Vagina (tissue), 2 donors: ENCODE measurements around the gene ANKZF1. TPM values are rescaled to one million over a fixed set of nuclear protein-coding genes. Genes with fewer than 3 reads are reported as not detected.

Experiments
- DNase-seq, 2 donors: peaks; one replicate each; pipeline ENCODE4 v3.0.0-alpha.2; 2017; ENCODE audit errors: extremely low spot score in 2 of 2
- H3K27ac ChIP-seq: fragments of 200-600 bp; sonication (generic); one replicate; pipeline ENCODE4 v1.5.1; 2019
- H3K27me3 ChIP-seq: fragments of 200-600 bp; sonication (generic); one replicate; pipeline ENCODE4 v1.5.1; 2019
- H3K36me3 ChIP-seq, 2 donors: fragments of 200-600 bp; sonication (generic); one replicate each; pipeline ENCODE4 v1.5.1; 2017 to 2019
- H3K4me1 ChIP-seq: fragments of 200-600 bp; sonication (generic); one replicate; pipeline ENCODE4 v1.5.1; 2019
- H3K4me3 ChIP-seq, 2 donors: fragments of 200-600 bp; sonication (generic); 1 replicate in 1 of 2; 2 replicates in 1 of 2; pipeline ENCODE4 v1.5.1; 2016 to 2019
- H3K9me3 ChIP-seq: fragments of 200-600 bp; sonication (generic); one replicate; pipeline ENCODE4 v1.5.1; 2019
- CTCF ChIP-seq, 3 experiments: fragments of 450-650 bp in 2 of 3; fragments of 200-600 bp in 1 of 3; sonication (generic) in 1 of 3; IDR thresholded peaks; one replicate each; pipeline ENCODE4 v1.5.1; 2017 to 2019; ENCODE audit warnings: antibody characterized with exemption in 3 of 3, mild to moderate bottlenecking in 2 of 3, moderate library complexity in 2 of 3
- POLR2A ChIP-seq, 2 donors: fragments of 450-650 bp; IDR thresholded peaks; one replicate each; pipeline ENCODE4 v1.6.1; 2017; ENCODE audit warnings: antibody characterized with exemption in 2 of 2, mild to moderate bottlenecking in 2 of 2, moderate library complexity in 2 of 2
- POLR2AphosphoS5 ChIP-seq, 2 donors: sonication (generic); formaldehyde crosslinking; IDR thresholded peaks; one replicate each; pipeline ENCODE4 v1.9.0; 2017; ENCODE audit warnings: antibody characterized with exemption in 2 of 2, mild to moderate bottlenecking in 2 of 2, low read depth in 1 of 2; ENCODE audit not compliant: insufficient read depth in 1 of 2
- intact Hi-C: fragments of 100-400 bp; cut with DNase I; formaldehyde crosslinking; loops from one replicate; pipeline ENCODE4 v1.15.1; 2023
- total RNA-seq: library from RNA; depleted of rRNA; stranded (reverse); fragments of >200 nt; gene quantifications from one replicate; pipeline ENCODE4 v1.2.3, GENCODE V29; 2016

The ANKZF1 gene
- total RNA-seq, 1 donor from 2014 or later, result 98.7 TPM

DNA sequence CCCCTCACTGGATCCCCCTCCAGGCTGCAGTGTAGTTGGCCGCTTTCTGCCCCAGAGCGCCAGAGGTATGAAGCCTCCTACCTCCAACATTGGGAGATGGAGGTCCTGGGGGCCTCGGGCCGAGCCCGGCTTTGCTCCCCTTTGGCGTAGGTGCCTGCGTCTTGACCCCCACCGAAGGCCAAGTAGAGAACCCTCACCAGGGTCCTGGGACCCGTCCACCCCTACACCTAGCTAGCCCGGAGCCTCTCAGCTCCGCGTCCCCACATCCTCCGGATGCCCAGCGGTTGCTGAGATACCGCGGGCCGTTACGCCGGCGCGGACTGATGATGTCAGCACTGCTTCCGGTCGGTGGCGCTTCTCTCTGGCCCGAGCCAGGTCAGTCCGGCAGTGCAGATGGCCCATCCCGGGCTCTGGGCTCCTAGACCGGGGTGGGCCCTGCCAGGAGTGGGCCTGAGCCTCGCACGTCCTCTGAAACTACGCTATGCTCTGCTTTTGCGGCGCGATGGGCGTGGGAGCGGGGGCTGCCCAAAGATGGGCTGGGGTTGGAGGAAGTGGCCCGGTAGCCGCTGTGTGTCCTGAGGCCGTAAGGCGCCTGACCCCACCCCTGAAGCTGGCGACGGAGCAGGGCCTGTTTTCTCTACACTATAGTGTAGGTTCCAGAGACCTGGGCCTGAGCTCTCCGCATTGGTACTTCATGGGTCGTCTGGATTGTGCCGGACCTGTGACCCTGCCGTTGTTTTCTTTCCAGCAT is 15.7 kb downstream of the ANKZF1 start, which contains the start of the genes GLB1L and STK16:
Gene GLB1L (minus strand): TSS at position 297 of the 751 bp plus-strand sequence. CDS start 1,871 bp downstream, outside the sequence.
Gene STK16 (plus strand): TSS at position 332 of the 751 bp plus-strand sequence. CDS start 521 bp downstream, outside the sequence.
- peaks cover 59% of the 10 kb centered on the region for H3K4me1 ChIP-seq

DNA sequence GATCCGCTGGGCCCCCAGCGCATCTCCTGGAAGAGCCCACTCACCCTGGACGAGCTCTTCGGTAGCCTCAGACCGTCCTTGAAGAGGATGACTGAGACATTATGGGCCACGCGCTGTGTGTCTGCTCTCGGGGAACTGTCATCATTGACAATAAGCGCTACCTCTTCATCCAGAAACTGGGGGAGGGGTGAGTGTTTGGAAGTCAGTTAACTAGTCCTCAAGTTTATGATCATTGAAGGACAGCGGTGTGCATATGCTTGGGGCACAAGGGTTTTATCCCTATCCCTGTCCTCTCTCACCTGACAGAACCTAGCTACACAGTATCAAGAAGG is 16.3 kb downstream of the ANKZF1 start:
- Histone ChIP-seq H3K9me3 (no peaks in the 10 kb centered on the region), H3K27me3 (no peaks in the 10 kb centered on the region), H3K27ac (peak overlapping the region; percentile 94), H3K4me1 (peaks cover 65% of the 10 kb centered on the region), H3K36me3 (peaks cover 0 to 8% of the 10 kb centered on the region in 2 donors), H3K4me3 (peak overlapping the region; percentile 60 to 88)
- TF ChIP-seq POLR2A (IDR thresholded peaks at IDR 0.05) (no peak), CTCF (IDR thresholded peaks at IDR 0.05) (no peak), POLR2AphosphoS5 (IDR thresholded peaks at IDR 0.05; ENCODE audit: insufficient read depth in 1 of 2, low read depth in 1 of 2) (no peak)
- intact Hi-C loops, result no loop called here
- DNase-seq, result no peak

More for the DNA sequence above, 15.7 kb downstream of the ANKZF1 start, which contains the start of the genes GLB1L and STK16:
- Histone ChIP-seq H3K27ac (peak within 1 kb of the TSS; percentile 94), H3K27me3 (no peaks in the 10 kb centered on the region), H3K4me3 (peak within 1 kb of the TSS; percentile 60 to 88), H3K9me3 (no peaks in the 10 kb centered on the region), H3K36me3 (peaks cover 0 to 2% of the 10 kb centered on the region in 2 donors)
- peak in 1 of 2 donors; percentile 92 for DNase-seq
- intact Hi-C loops, result no loop called here
- no peak for TF ChIP-seq CTCF (IDR thresholded peaks at IDR 0.05)
- peak; percentile 95 to 97 for TF ChIP-seq POLR2AphosphoS5 (IDR thresholded peaks at IDR 0.05; ENCODE audit: insufficient read depth in 1 of 2, low read depth in 1 of 2)
- peak in 1 of 2 donors; percentile 58 for TF ChIP-seq POLR2A (IDR thresholded peaks at IDR 0.05)

DNA sequence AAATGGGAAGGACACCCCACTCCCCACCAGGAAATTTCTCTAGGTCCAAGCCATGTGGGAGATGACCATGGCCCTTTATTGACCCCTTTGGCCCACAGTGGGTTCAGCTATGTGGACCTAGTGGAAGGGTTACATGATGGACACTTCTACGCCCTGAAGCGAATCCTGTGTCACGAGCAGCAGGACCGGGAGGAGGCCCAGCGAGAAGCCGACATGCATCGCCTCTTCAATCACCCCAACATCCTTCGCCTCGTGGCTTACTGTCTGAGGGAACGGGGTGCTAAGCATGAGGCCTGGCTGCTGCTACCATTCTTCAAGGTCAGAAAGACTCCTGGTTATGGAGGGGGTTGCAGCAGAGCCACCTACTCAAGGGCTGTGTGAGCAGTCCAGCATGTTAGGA is 17.0 kb downstream of the ANKZF1 start:
- DNase-seq, result peak in 1 of 2 donors; percentile 83
- Histone ChIP-seq H3K27me3 (no peaks in the 10 kb centered on the region), H3K4me3 (no peak overlapping the region), H3K9me3 (no peaks in the 10 kb centered on the region), H3K4me1 (peaks cover 72% of the 10 kb centered on the region), H3K36me3 (peaks cover 0 to 14% of the 10 kb centered on the region in 2 donors), H3K27ac (peak overlapping the region; percentile 94)
- intact Hi-C loops, result no loop called here
- TF ChIP-seq POLR2AphosphoS5 (IDR thresholded peaks at IDR 0.05; ENCODE audit: insufficient read depth in 1 of 2, low read depth in 1 of 2) (no peak), POLR2A (IDR thresholded peaks at IDR 0.05) (no peak), CTCF (IDR thresholded peaks at IDR 0.05) (no peak)

- peak overlapping the region; percentile 81 for H3K27ac ChIP-seq
- intact Hi-C loops, result no loop called here
- peaks cover 86% of the 10 kb centered on the region for H3K4me1 ChIP-seq
- peaks cover 0 to 14% of the 10 kb centered on the region in 2 donors for H3K36me3 ChIP-seq
- no peaks in the 10 kb centered on the region for H3K9me3 ChIP-seq
- H3K27me3 ChIP-seq, result no peaks in the 10 kb centered on the region
- H3K4me3 ChIP-seq, result no peak overlapping the region
- no peak for TF ChIP-seq CTCF (IDR thresholded peaks at IDR 0.05)
- no peak for TF ChIP-seq POLR2AphosphoS5 (IDR thresholded peaks at IDR 0.05; ENCODE audit: insufficient read depth in 1 of 2, low read depth in 1 of 2)
- no peak for TF ChIP-seq POLR2A (IDR thresholded peaks at IDR 0.05)
- DNase-seq, result no peak
These were observed 18.4 kb downstream of the ANKZF1 start for GRCh38 chr2:219247678-219248642.
